Panc1 (cell line): ENCODE data around the gene RASGEF1B.

ENCODE experiments used
- POLR2AphosphoS5 ChIP-seq: IDR thresholded peaks from 2 replicates; pipeline ENCODE4 v1.6.1; 2012; ENCODE audit warnings: mild to moderate bottlenecking, low read depth, low read length, moderate library complexity
- SIN3A ChIP-seq: IDR thresholded peaks from 2 replicates; pipeline ENCODE4 v1.6.1; 2012; ENCODE audit warnings: low read depth, mild to moderate bottlenecking, low read length, moderate library complexity, borderline replicate concordance; ENCODE audit not compliant: insufficient read depth
- TF ChIP-seq, protein P1 (sequence below): fragments of 450-650 bp; IDR thresholded peaks from 2 replicates; pipeline ENCODE4 v1.5.1; 2017; ENCODE audit warnings: mild to moderate bottlenecking
- TF ChIP-seq, protein P2 (sequence below), 2 experiments: IDR thresholded peaks; 2 replicates each; pipeline ENCODE4 v1.6.1; 2011 to 2012; ENCODE audit warnings: low read depth in 2 of 2, control low read depth in 1 of 2, low read length in 1 of 2, mild to moderate bottlenecking in 1 of 2, moderate library complexity in 1 of 2; ENCODE audit not compliant: insufficient read depth in 1 of 2

DNA sequence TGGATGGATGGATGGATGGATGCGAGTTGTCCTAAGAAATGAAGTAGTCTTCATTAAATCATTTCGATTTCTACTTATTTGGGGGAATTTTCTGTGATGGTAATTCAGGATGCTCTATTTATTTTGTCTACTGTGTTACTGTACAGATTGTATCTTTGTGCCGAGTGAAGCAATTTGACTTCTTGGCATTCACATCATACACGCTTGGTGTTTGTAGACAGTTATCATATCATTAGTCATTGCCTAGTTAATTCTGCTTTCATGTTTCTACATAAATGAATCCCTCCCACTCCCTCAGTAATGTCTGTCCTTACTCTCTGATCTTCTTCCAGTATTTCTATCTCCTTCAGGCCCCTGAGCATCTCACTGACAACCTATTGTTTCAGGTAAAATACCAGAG, 64.0 kb downstream of the RASGEF1B start:
- TF ChIP-seq, protein P1, sequence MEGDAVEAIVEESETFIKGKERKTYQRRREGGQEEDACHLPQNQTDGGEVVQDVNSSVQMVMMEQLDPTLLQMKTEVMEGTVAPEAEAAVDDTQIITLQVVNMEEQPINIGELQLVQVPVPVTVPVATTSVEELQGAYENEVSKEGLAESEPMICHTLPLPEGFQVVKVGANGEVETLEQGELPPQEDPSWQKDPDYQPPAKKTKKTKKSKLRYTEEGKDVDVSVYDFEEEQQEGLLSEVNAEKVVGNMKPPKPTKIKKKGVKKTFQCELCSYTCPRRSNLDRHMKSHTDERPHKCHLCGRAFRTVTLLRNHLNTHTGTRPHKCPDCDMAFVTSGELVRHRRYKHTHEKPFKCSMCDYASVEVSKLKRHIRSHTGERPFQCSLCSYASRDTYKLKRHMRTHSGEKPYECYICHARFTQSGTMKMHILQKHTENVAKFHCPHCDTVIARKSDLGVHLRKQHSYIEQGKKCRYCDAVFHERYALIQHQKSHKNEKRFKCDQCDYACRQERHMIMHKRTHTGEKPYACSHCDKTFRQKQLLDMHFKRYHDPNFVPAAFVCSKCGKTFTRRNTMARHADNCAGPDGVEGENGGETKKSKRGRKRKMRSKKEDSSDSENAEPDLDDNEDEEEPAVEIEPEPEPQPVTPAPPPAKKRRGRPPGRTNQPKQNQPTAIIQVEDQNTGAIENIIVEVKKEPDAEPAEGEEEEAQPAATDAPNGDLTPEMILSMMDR, result no peak
- TF ChIP-seq POLR2AphosphoS5, result no peak
- TF ChIP-seq, protein P2, sequence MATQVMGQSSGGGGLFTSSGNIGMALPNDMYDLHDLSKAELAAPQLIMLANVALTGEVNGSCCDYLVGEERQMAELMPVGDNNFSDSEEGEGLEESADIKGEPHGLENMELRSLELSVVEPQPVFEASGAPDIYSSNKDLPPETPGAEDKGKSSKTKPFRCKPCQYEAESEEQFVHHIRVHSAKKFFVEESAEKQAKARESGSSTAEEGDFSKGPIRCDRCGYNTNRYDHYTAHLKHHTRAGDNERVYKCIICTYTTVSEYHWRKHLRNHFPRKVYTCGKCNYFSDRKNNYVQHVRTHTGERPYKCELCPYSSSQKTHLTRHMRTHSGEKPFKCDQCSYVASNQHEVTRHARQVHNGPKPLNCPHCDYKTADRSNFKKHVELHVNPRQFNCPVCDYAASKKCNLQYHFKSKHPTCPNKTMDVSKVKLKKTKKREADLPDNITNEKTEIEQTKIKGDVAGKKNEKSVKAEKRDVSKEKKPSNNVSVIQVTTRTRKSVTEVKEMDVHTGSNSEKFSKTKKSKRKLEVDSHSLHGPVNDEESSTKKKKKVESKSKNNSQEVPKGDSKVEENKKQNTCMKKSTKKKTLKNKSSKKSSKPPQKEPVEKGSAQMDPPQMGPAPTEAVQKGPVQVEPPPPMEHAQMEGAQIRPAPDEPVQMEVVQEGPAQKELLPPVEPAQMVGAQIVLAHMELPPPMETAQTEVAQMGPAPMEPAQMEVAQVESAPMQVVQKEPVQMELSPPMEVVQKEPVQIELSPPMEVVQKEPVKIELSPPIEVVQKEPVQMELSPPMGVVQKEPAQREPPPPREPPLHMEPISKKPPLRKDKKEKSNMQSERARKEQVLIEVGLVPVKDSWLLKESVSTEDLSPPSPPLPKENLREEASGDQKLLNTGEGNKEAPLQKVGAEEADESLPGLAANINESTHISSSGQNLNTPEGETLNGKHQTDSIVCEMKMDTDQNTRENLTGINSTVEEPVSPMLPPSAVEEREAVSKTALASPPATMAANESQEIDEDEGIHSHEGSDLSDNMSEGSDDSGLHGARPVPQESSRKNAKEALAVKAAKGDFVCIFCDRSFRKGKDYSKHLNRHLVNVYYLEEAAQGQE (IDR thresholded peaks at IDR 0.05; ENCODE audit: insufficient read depth in 1 of 2, low read depth in 2 of 2, low read length in 1 of 2), result no peak
- no peak for TF ChIP-seq SIN3A
